Upper lobe of left lung (tissue), 6 donors: ENCODE data around the gene MRPL19. TPM values are rescaled to one million over a fixed set of nuclear protein-coding genes. Genes with fewer than 3 reads are reported as not detected.

Experiments used
- ATAC-seq, 2 donors: fragments of 200-7000 bp; cut with Tn5 transposase; one replicate each; pipeline ENCODE4 v1.9.1; 2022; ENCODE audit warnings: mild to moderate bottlenecking in 2 of 2, moderate library complexity in 2 of 2; ENCODE audit not compliant: low FRiP score in 2 of 2
- DNase-seq, 2 donors: peaks; one replicate each; pipeline ENCODE4 v3.0.0-alpha.2; 2019 to 2020
- H3K27ac ChIP-seq, 4 donors: fragments of 200-600 bp; sonication (generic); one replicate each; pipeline ENCODE4 v1.5.1; 2016 to 2019
- H3K27me3 ChIP-seq, 4 donors: fragments of 200-600 bp; sonication (generic); one replicate each; pipeline ENCODE4 v1.5.1; 2017 to 2019
- H3K36me3 ChIP-seq, 4 donors: fragments of 200-600 bp; sonication (generic); one replicate each; pipeline ENCODE4 v1.5.1; 2016 to 2019
- H3K4me1 ChIP-seq, 4 donors: fragments of 200-600 bp; sonication (generic); one replicate each; pipeline ENCODE4 v1.5.1; 2018 to 2019
- H3K4me3 ChIP-seq, 4 donors: fragments of 200-600 bp; sonication (generic); one replicate each; pipeline ENCODE4 v1.5.1; 2017 to 2019; ENCODE audit warnings: mild to moderate bottlenecking in 2 of 4, moderate library complexity in 1 of 4
- H3K9me3 ChIP-seq, 4 donors: fragments of 200-600 bp; sonication (generic); one replicate each; pipeline ENCODE4 v1.5.1; 2018 to 2019
- CTCF ChIP-seq, 6 experiments: fragments of 450-650 bp in 4 of 6; fragments of 200-600 bp in 2 of 6; sonication (generic) in 2 of 6; IDR thresholded peaks; one replicate each; pipeline ENCODE4 v1.5.1; 2016 to 2019; ENCODE audit warnings: antibody characterized with exemption in 6 of 6
- EP300 ChIP-seq, 4 donors: sonication (generic); formaldehyde crosslinking; IDR thresholded peaks; one replicate each; pipeline ENCODE4 v1.5.1; 2017; ENCODE audit warnings: antibody characterized with exemption in 4 of 4, control low read depth in 2 of 4
- POLR2A ChIP-seq, 4 donors: fragments of 450-650 bp; IDR thresholded peaks; one replicate each; pipeline ENCODE4 v1.5.1; 2016 to 2017; ENCODE audit warnings: antibody characterized with exemption in 4 of 4, mild to moderate bottlenecking in 2 of 4
- POLR2AphosphoS5 ChIP-seq, 2 donors: sonication (generic); formaldehyde crosslinking; IDR thresholded peaks; one replicate each; pipeline ENCODE4 v1.5.1; 2017; ENCODE audit warnings: antibody characterized with exemption in 2 of 2
- WGBS, 2 donors: methylation state at CpG; one replicate each; pipeline ENCODE4 v1.1.5; 2017 to 2018; 5-methylcytosine and 5-hydroxymethylcytosine counted together
- total RNA-seq, 6 donors: library from RNA; depleted of rRNA in 4 of 6; stranded (reverse); fragments of >200 nt in 4 of 6; gene quantifications; one replicate each; pipeline versions ENCODE4 v1.1.0 to v1.2.1, GENCODE V29; 2016 to 2021
- donor health status: DM: no; HTN: no; CAD: no; lungs with moderate emphysema.
- donor health status: DM: no; HTN: yes; CAD: no; lungs with severe emphysema.

MRPL19 gene
- total RNA-seq, 6 donors from 2014 or later = 23.4 to 34.3 (median 30.7) TPM

GRCh38 chr2:75705921-75706320 is 59.3 kb downstream of the MRPL19 start:
- Histone ChIP-seq H3K4me3 (no peak overlapping the region), H3K36me3 (peaks cover 0 to 45% (median 16%) of the 10 kb centered on the region in 4 donors), H3K27ac (no peak overlapping the region), H3K4me1 (peaks cover 0 to 21% (median 14%) of the 10 kb centered on the region in 4 donors), H3K9me3 (no peaks in the 10 kb centered on the region), H3K27me3 (no peaks in the 10 kb centered on the region)
- WGBS, 2 donors = 32 to 36% methylated on average over 1 of the region's 1 CpG
- DNase-seq (no peak), ATAC-seq (no peak)
- TF ChIP-seq POLR2A (IDR thresholded peaks at IDR 0.05) (no peak), CTCF (IDR thresholded peaks at IDR 0.05) (no peak), EP300 (IDR thresholded peaks at IDR 0.05) (no peak), POLR2AphosphoS5 (IDR thresholded peaks at IDR 0.05) (no peak)

- no peak for ATAC-seq
Observed at GRCh38 chr2:75707901-75708300, 61.3 kb downstream of the MRPL19 start.

GRCh38 chr2:75709297-75709696 is 62.7 kb downstream of the MRPL19 start:
- Histone ChIP-seq H3K36me3 (peaks cover 0 to 11% (median 6%) of the 10 kb centered on the region in 4 donors), H3K27me3 (no peaks in the 10 kb centered on the region), H3K4me3 (peak overlapping the region in 2 of 4 donors; percentile 73 to 83), H3K4me1 (peaks cover 0 to 27% (median 16%) of the 10 kb centered on the region in 4 donors), H3K9me3 (no peaks in the 10 kb centered on the region), H3K27ac (no peak overlapping the region)
- DNase-seq (no peak), ATAC-seq (no peak)
- TF ChIP-seq POLR2A (IDR thresholded peaks at IDR 0.05) = no peak
- no peak for TF ChIP-seq POLR2AphosphoS5 (IDR thresholded peaks at IDR 0.05)
- no peak for TF ChIP-seq CTCF (IDR thresholded peaks at IDR 0.05)
- TF ChIP-seq EP300 (IDR thresholded peaks at IDR 0.05) = no peak
- 41 to 48% methylated on average over 3 of the region's 3 CpGs for WGBS, 2 donors

More at GRCh38 chr2:75707901-75708300, 61.3 kb downstream of the MRPL19 start:
- peaks cover 0 to 27% (median 16%) of the 10 kb centered on the region in 4 donors for H3K4me1 ChIP-seq
- DNase-seq = no peak
- no peaks in the 10 kb centered on the region for H3K27me3 ChIP-seq
- TF ChIP-seq CTCF (IDR thresholded peaks at IDR 0.05) (no peak), EP300 (IDR thresholded peaks at IDR 0.05) (no peak), POLR2AphosphoS5 (IDR thresholded peaks at IDR 0.05) (no peak), POLR2A (IDR thresholded peaks at IDR 0.05) (no peak)
- H3K27ac ChIP-seq = no peak overlapping the region
- peaks cover 0 to 25% (median 12%) of the 10 kb centered on the region in 4 donors for H3K36me3 ChIP-seq
- WGBS, 2 donors = 91 to 97% methylated on average over 3 of the region's 3 CpGs
- H3K4me3 ChIP-seq = no peak overlapping the region
- no peaks in the 10 kb centered on the region for H3K9me3 ChIP-seq

- peak overlapping the region; percentile 40 to 83 (median 72) for H3K4me3 ChIP-seq
- DNase-seq (no peak), ATAC-seq (no peak)
- peak overlapping the region; percentile 85 to 96 (median 92) for H3K27ac ChIP-seq
- H3K9me3 ChIP-seq = no peaks in the 10 kb centered on the region
- no peak for TF ChIP-seq EP300 (IDR thresholded peaks at IDR 0.05)
- TF ChIP-seq POLR2A (IDR thresholded peaks at IDR 0.05) = no peak
- TF ChIP-seq POLR2AphosphoS5 (IDR thresholded peaks at IDR 0.05) = no peak
- no peak for TF ChIP-seq CTCF (IDR thresholded peaks at IDR 0.05)
- H3K4me1 ChIP-seq = peaks cover 0 to 27% (median 16%) of the 10 kb centered on the region in 4 donors
- peaks cover 0 to 2% (median under 1%) of the 10 kb centered on the region in 4 donors for H3K36me3 ChIP-seq
- WGBS, 2 donors = 0 to 1% methylated on average over 6 to 12 of the region's 12 CpGs
- no peaks in the 10 kb centered on the region for H3K27me3 ChIP-seq
Observed at GRCh38 chr2:75710220-75710576, 63.6 kb downstream of the MRPL19 start.
